GM15510 (cell line): ENCODE data around the gene PAX7.

ENCODE experiments used
- POLR2A ChIP-seq: IDR thresholded peaks from 3 replicates; pipeline ENCODE4 v1.6.1; 2011; ENCODE audit warnings: borderline replicate concordance; ENCODE audit not compliant: insufficient read length; ENCODE audit errors: extremely low read depth

PAX7 gene

GRCh38 chr1:18722270-18722669 is 91.6 kb downstream of the PAX7 start:
- no peak for TF ChIP-seq POLR2A

- no peak for TF ChIP-seq POLR2A
Observed at GRCh38 chr1:18723206-18723605, 92.6 kb downstream of the PAX7 start.

DNA sequence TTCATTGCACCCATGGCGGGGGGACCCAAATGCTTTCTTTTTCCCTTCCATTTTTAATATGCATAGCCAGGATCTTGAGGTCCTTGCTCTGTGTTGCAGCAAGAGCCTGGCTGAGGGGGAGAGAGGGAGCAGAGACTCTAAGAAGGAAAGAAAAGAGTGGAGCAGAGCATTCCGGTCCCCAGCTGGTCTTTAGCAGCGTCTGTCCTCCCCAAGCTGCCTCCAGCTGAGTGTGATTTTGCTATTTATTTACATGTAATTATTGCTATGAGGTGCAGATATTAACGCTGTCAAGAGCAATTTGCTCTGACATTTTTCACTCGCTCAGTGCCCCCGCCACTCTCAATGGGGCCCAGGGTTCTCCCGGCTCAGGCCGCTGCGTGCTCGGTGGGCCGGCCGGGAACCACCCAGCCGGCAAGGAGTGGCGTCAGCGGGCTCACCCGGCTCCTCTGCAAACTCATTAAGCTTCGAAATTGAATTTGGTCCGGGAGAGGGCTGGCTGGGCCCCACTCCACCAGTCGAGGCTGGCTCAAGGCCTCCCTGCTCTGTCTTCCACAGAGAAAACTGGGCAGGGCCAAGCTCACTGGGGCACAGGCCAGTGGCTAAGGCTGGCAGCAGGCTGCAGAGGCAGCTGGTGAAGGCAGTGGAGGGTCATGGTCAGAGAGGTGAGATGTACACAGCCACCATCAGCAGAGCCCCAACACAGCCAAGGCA is 93.2 kb downstream of the PAX7 start:
- TF ChIP-seq POLR2A, result no peak

DNA sequence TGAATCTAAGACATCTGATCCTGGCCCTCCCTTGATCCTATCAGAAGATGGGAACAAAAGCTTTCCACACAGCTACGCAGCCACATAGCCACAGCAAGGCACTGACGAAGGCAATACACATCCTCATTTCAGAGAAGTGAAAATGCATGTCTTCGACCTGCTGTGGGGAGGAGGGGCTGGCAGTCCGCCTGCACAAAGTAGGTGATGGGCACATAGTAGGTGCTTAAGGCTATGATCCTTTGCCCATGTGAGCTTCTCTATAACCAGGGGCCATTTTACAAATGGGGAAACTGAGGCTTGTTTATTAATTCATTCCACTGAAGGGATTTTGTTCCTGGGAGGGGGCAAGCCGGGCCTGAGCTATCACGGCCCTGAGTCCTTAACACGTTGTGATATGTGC is 94.2 kb downstream of the PAX7 start:
- no peak for TF ChIP-seq POLR2A

- TF ChIP-seq POLR2A, result no peak
Observed at GRCh38 chr1:18725231-18725895, 94.7 kb downstream of the PAX7 start.

- TF ChIP-seq POLR2A, result no peak
Observed at GRCh38 chr1:18726368-18726767, 95.7 kb downstream of the PAX7 start.

- no peak for TF ChIP-seq POLR2A
Observed at GRCh38 chr1:18727956-18728355, 97.3 kb downstream of the PAX7 start.

GRCh38 chr1:18730321-18730720 is 99.7 kb downstream of the PAX7 start:
- TF ChIP-seq POLR2A, result no peak

DNA sequence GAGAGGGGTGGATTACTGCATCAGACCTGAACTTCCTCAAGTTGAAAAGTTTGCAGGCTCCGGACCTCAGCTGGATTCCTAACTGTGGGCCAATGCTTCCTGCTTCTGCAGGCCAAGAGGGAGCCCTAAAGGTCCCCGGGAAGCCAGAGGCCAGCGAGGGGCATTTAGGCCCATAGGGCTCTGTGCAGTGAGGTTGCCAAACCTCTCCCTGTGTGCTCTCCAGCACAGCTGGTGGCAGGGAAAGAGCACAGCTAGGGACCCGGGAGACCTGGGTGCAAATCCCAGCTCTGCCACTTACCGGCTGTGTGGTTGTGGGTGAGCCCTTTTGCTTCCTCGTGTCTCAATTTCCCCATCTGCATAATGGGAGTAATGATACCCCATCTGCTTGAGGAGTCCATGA is 100.5 kb downstream of the PAX7 start:
- TF ChIP-seq POLR2A, result no peak

DNA sequence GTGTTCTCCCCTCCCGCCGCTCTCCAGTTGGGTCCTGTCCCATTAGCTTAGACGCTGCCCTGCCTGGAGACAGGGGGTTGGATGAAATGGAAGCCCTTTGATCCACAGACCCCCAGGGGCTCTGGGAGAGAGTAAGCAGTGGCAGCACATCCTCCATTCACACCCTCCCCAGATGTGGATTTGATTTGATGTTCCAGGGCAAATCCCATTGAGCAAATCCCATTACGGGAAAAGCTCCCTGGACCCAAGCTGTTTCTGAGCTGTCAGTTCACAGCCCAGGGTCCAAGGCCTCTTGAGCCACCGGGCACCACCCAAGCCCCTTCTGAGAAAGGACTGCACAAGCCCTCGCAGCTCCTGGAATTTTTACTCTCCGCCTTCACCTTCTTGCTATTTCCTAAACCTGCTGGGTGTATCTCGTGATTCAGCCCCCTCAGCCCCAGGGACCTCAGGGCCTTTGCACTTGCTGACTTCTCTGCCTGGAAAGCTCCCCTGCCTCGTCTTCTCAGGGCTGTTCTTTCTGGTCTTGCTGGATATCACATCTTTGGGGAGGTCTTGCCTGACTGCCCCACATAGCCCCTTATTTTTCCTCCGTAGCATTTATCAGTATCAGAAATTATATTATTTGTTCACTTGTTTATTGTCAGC is 101.1 kb downstream of the PAX7 start:
- no peak for TF ChIP-seq POLR2A

DNA sequence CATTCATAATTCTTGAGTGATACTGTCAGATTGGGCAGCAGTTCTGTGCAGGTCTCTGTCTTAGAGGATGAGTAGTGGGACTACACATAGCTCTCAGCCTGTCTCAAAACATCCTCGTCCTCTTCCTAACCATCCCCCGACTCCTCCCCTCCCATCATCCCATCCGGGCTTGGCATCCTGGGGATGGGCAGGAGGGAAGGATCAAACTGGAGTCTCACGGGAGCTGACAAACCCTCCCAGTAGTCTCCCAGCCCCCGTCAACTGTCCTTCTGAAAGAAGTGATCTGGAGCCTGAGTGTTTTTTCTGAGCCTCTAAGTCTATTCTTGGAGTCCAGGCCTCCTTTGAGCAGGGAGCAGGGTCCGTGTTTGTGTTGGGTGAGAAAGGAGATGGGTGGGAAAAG is 102.0 kb downstream of the PAX7 start:
- no peak for TF ChIP-seq POLR2A

DNA sequence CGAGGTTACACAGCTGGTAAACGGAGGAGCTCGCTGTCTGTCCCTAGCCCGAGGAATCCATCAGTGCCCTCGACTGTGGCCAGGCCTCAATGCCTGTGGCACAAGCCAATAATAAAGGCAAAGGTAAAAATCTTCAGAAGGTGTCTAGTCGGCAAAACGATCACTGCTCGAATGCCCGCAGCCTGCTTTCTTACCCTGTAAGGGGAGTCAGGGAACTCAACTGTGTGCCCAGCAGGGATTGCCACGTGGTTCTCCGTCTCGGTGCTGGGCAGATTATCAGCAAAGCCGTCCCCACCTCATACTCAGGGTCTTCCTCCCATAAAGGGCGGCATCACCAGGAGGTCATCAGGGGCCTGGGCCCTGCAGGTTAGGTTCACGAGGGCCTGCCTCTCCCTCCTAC is 103.4 kb downstream of the PAX7 start:
- no peak for TF ChIP-seq POLR2A

GRCh38 chr1:18734461-18735223 is 104.0 kb downstream of the PAX7 start:
- TF ChIP-seq POLR2A, result no peak

GRCh38 chr1:18735224-18735997 is 104.8 kb downstream of the PAX7 start:
- no peak for TF ChIP-seq POLR2A
